Small intestine (tissue), 7 donors: ENCODE measurements around the gene BANF2. TPM values are rescaled to one million over a fixed set of nuclear protein-coding genes. Genes with fewer than 3 reads are reported as not detected.

Experiments
- DNase-seq, 2 donors: peaks; one replicate each; pipeline versions ENCODE4 v3.0.0 to v3.0.0-alpha.2; 2013
- FAIRE-seq: peaks from 2 replicates; lab custom pipeline; 2012; peaks lifted over from hg19 to GRCh38; lab: Jason Lieb, UNC
- H3K27ac ChIP-seq, 3 donors: one replicate each; pipeline ENCODE4 v1.5.1; 2013; ENCODE audit warnings: low read length in 2 of 3, mild to moderate bottlenecking in 2 of 3, control low read depth in 1 of 3, inconsistent platforms in 1 of 3, low read depth in 1 of 3, moderate library complexity in 1 of 3
- H3K27me3 ChIP-seq, 3 donors: one replicate each; pipeline ENCODE4 v1.6.1; 2013; ENCODE audit warnings: low read length in 3 of 3, inconsistent platforms in 1 of 3; ENCODE audit not compliant: control insufficient read depth in 3 of 3, insufficient read depth in 3 of 3
- H3K36me3 ChIP-seq, 3 donors: one replicate each; pipeline ENCODE4 v1.6.1; 2013; ENCODE audit warnings: low read length in 3 of 3, inconsistent platforms in 1 of 3, low read depth in 1 of 3, mild to moderate bottlenecking in 1 of 3, moderate library complexity in 1 of 3; ENCODE audit not compliant: control insufficient read depth in 3 of 3, insufficient read depth in 2 of 3
- H3K4me1 ChIP-seq, 3 donors: one replicate each; pipeline ENCODE4 v1.6.1; 2013; ENCODE audit warnings: low read length in 2 of 3, inconsistent platforms in 1 of 3, low read depth in 1 of 3, mild to moderate bottlenecking in 1 of 3, moderate library complexity in 1 of 3; ENCODE audit not compliant: control insufficient read depth in 3 of 3, insufficient read depth in 2 of 3
- H3K4me3 ChIP-seq, 3 donors: one replicate each; pipeline ENCODE4 v1.5.1; 2013; ENCODE audit warnings: low read length in 3 of 3, control low read depth in 1 of 3, inconsistent platforms in 1 of 3, low read depth in 1 of 3, mild to moderate bottlenecking in 1 of 3, moderate library complexity in 1 of 3
- H3K9me3 ChIP-seq, 2 donors: one replicate each; pipeline ENCODE4 v1.6.1; 2013; ENCODE audit warnings: low read depth in 1 of 2, low read length in 1 of 2; ENCODE audit not compliant: control insufficient read depth in 2 of 2, insufficient read depth in 1 of 2
- WGBS, 3 donors: extraction: QIAGEN DNeasy Blood & Tissue Kit; methylation state at CpG; one replicate each; pipeline ENCODE4 v1.1.7; 2013; 5-methylcytosine and 5-hydroxymethylcytosine counted together
- polyA plus RNA-seq, 4 donors: library from polyadenylated mRNA; stranded (reverse) in 3 of 4; unstranded in 1 of 4; fragments of 200-250 nt in 3 of 4; fragments of 120-200 nt in 1 of 4; gene quantifications; one replicate each; pipeline versions ENCODE4 v1.2.1 to v1.2.3, GENCODE V29; 2013
- donor health status: healthy with polysubstance abuse.
- donor health status: control.
- donor health status: control.
- donor health status: Bipolar disorder and iron deficiency.
- donor health status: healthy.

The BANF2 gene
- polyA plus RNA-seq, 4 donors, result not detected

- no peak for FAIRE-seq
- DNase-seq, result no peak
- Histone ChIP-seq H3K36me3 (no peaks in the 10 kb centered on the region), H3K9me3 (peaks cover 0 to 7% of the 10 kb centered on the region in 2 donors), H3K27me3 (no peaks in the 10 kb centered on the region), H3K27ac (no peak overlapping the region), H3K4me3 (no peak overlapping the region), H3K4me1 (peaks cover 0 to 5% (median 3%) of the 10 kb centered on the region in 3 donors)
- WGBS, 3 donors, result 77 to 89% (median 84%) methylated on average over 18 of the region's 18 CpGs
These were observed 6.2 kb upstream of the BANF2 start for GRCh38 chr20:17693444-17694001.

- Histone ChIP-seq H3K9me3 (peaks cover 0 to 7% of the 10 kb centered on the region in 2 donors), H3K27me3 (no peaks in the 10 kb centered on the region), H3K27ac (no peak overlapping the region), H3K36me3 (no peaks in the 10 kb centered on the region), H3K4me3 (no peak overlapping the region), H3K4me1 (peaks cover 0 to 16% (median 3%) of the 10 kb centered on the region in 3 donors)
- no peak for DNase-seq
- FAIRE-seq, result no peak
- 62 to 70% (median 63%) methylated on average over 3 of the region's 3 CpGs for WGBS, 3 donors
These were observed 5.0 kb upstream of the BANF2 start for GRCh38 chr20:17694767-17695166.

GRCh38 chr20:17696287-17696686, 3.5 kb upstream of the BANF2 start:
- WGBS, 3 donors, result 91 to 97% (median 97%) methylated on average over 1 of the region's 1 CpG
- H3K27ac ChIP-seq, result no peak overlapping the region
- peaks cover 0 to 27% (median 3%) of the 10 kb centered on the region in 3 donors for H3K4me1 ChIP-seq
- H3K4me3 ChIP-seq, result no peak overlapping the region
- no peaks in the 10 kb centered on the region for H3K36me3 ChIP-seq
- no peaks in the 10 kb centered on the region for H3K9me3 ChIP-seq
- no peak for DNase-seq
- no peak for FAIRE-seq
- H3K27me3 ChIP-seq, result no peaks in the 10 kb centered on the region

- no peaks in the 10 kb centered on the region for H3K27me3 ChIP-seq
- H3K36me3 ChIP-seq, result no peaks in the 10 kb centered on the region
- H3K9me3 ChIP-seq, result no peaks in the 10 kb centered on the region
- no peak overlapping the region for H3K27ac ChIP-seq
- H3K4me3 ChIP-seq, result no peak overlapping the region
- DNase-seq, result no peak
- no peak for FAIRE-seq
- peaks cover 0 to 27% (median 3%) of the 10 kb centered on the region in 3 donors for H3K4me1 ChIP-seq
- 79 to 89% (median 83%) methylated on average over 1 of the region's 1 CpG for WGBS, 3 donors
These were observed 2.6 kb upstream of the BANF2 start for GRCh38 chr20:17697171-17697570.

- Histone ChIP-seq H3K4me3 (no peak overlapping the region), H3K36me3 (no peaks in the 10 kb centered on the region), H3K9me3 (no peaks in the 10 kb centered on the region), H3K4me1 (peaks cover 0 to 27% (median 3%) of the 10 kb centered on the region in 3 donors), H3K27ac (peak overlapping the region in 2 of 3 donors; percentile 14 to 34), H3K27me3 (no peaks in the 10 kb centered on the region)
- WGBS, 3 donors, result 11 to 41% (median 28%) methylated on average over 5 of the region's 5 CpGs
- no peak for FAIRE-seq
- peak; percentile 51 to 55 for DNase-seq
These were observed 1.4 kb upstream of the BANF2 start for GRCh38 chr20:17698384-17698783.

GRCh38 chr20:17700637-17701036, 871 bp downstream of the BANF2 start:
- Histone ChIP-seq H3K4me3 (no peak overlapping the region), H3K27ac (no peak overlapping the region), H3K36me3 (no peaks in the 10 kb centered on the region), H3K9me3 (no peaks in the 10 kb centered on the region), H3K27me3 (no peaks in the 10 kb centered on the region), H3K4me1 (peaks cover 0 to 31% (median 3%) of the 10 kb centered on the region in 3 donors)
- 62 to 82% (median 72%) methylated on average over 7 of the region's 7 CpGs for WGBS, 3 donors
- FAIRE-seq, result no peak
- DNase-seq, result no peak

GRCh38 chr20:17701826-17702225, 2.1 kb downstream of the BANF2 start:
- Histone ChIP-seq H3K27ac (no peak overlapping the region), H3K9me3 (no peaks in the 10 kb centered on the region), H3K36me3 (no peaks in the 10 kb centered on the region), H3K4me3 (no peak overlapping the region), H3K27me3 (no peaks in the 10 kb centered on the region), H3K4me1 (peaks cover 0 to 41% (median 7%) of the 10 kb centered on the region in 3 donors)
- 67 to 77% (median 75%) methylated on average over 4 of the region's 4 CpGs for WGBS, 3 donors
- no peak for FAIRE-seq
- no peak for DNase-seq

GRCh38 chr20:17704589-17705317, 5.0 kb downstream of the BANF2 start:
- Histone ChIP-seq H3K36me3 (no peaks in the 10 kb centered on the region), H3K4me1 (peaks cover 0 to 40% (median 4%) of the 10 kb centered on the region in 3 donors), H3K9me3 (no peaks in the 10 kb centered on the region), H3K27ac (no peak overlapping the region), H3K27me3 (no peaks in the 10 kb centered on the region), H3K4me3 (no peak overlapping the region)
- 96 to 99% (median 97%) methylated on average over 5 of the region's 5 CpGs for WGBS, 3 donors
- no peak for FAIRE-seq
- DNase-seq, result no peak
